M059J (cell line): Measurements from ENCODE around the gene KANK4. TPM values are rescaled to one million over a fixed set of nuclear protein-coding genes. Genes with fewer than 3 reads are reported as not detected.

ENCODE experiments used
- DNase-seq: peaks from one replicate; pipeline ENCODE4 v3.0.0-alpha.2; 2012; ENCODE audit warnings: low read depth
- total RNA-seq: library from RNA; depleted of rRNA; stranded (reverse); fragments of >200 nt; shearing (Covaris generic); gene quantifications from 2 replicates; pipeline ENCODE4 v1.2.3, GENCODE V29; 2014; rRNA removed

Gene KANK4
- total RNA-seq, 1 experiment from 2014 or later, result 27.2 TPM

- no peak for DNase-seq
Observed at GRCh38 chr1:62207187-62207586, 112.0 kb downstream of the KANK4 start.

GRCh38 chr1:62198781-62199125 lies 120.5 kb downstream of the KANK4 start:
- DNase-seq, result peak; percentile 61

GRCh38 chr1:62198069-62198780 lies 121.0 kb downstream of the KANK4 start:
- no peak for DNase-seq

- DNase-seq, result no peak
Observed at GRCh38 chr1:62196086-62196690, 123.0 kb downstream of the KANK4 start.

- DNase-seq, result no peak
Observed at GRCh38 chr1:62194651-62195544, 124.3 kb downstream of the KANK4 start, which contains the start of gene L1TD1. Gene L1TD1 (plus strand): TSS chr1:62194849. CDS start chr1:62206629, 11,780 bp downstream.

- DNase-seq, result no peak
Observed at GRCh38 chr1:62188111-62188510, 131.1 kb downstream of the KANK4 start.

GRCh38 chr1:62187548-62187947 lies 131.7 kb downstream of the KANK4 start:
- DNase-seq, result no peak

Other genes with a start within 250 kb of the KANK4 start
- not detected in 2 replicates for gene L1TD1, start 124.6 kb downstream of the KANK4 start, total RNA-seq
- gene USP1, start 117.6 kb upstream of the KANK4 start, total RNA-seq, result 59.5 and 68.6 TPM in 2 replicates